ENCODE results near the gene DNAH3.
"Not testable (repeated sequence)": the region's sequence is repeated elsewhere in the genome, so short reads cannot be mapped to it uniquely, and the experiment has no call there.

DNA sequence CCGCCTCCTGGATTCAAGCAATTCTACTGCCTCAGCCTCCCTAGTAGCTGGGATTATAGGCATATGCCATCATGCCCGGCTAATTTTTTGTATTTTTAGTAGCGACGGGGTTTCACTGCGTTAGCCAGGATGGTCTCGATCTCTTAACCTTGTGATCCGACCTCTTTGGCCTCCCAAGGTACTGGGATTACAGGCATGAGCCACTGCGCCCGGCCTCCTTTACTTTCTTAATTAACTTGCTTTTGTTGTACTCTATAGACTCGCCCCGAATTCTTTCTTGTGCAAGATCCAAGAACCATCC is 205.1 kb downstream of the DNAH3 start:
- TF ChIP-seq CTCF (IDR thresholded peaks at IDR 0.05; ENCODE audit: low read length); EZH2 (IDR thresholded peaks at IDR 0.05; ENCODE audit: borderline replicate concordance, low read length): not testable (repeated sequence)

All from OCI-LY1 (cell line).